HFF-Myc (cell line): Measurements from ENCODE around the gene CHCHD6.

Experiments used
- DNase-seq: peaks from one replicate; pipeline ENCODE4 v3.0.0-alpha.2; 2011; ENCODE audit warnings: low read depth; ENCODE audit errors: extremely low read depth
- H3K4me3 ChIP-seq: replicated peaks from 2 replicates; pipeline ENCODE4 v1.5.1; 2011; ENCODE audit warnings: low read depth, mild to moderate bottlenecking, control low read depth, low read length
- TF ChIP-seq, protein P1 (sequence below): IDR thresholded peaks from 2 replicates; pipeline ENCODE4 v1.5.1; 2012; ENCODE audit warnings: mild to moderate bottlenecking, low read depth, low read length, control low read depth; ENCODE audit errors: missing control alignments

Gene CHCHD6

DNA sequence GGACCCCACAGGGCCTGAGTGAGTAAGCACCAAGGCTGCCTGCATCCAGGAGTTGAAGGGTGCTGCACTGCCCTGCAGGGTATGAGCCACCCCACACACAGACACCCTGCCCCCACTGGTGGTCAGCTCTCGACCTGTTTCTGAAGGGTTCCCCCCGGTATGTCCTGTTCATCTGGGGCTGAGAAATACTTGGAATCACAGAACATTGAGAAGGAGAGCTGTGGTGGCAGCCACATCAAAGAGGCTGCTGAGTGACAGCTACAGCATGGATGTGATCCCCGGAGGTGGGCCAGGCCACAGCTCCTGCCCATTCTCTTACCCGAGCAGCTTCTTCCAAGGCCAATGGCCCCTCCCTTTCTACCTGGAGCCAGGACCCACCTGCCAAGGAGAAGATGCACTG is 212.5 kb downstream of the CHCHD6 start:
- TF ChIP-seq, protein P1, sequence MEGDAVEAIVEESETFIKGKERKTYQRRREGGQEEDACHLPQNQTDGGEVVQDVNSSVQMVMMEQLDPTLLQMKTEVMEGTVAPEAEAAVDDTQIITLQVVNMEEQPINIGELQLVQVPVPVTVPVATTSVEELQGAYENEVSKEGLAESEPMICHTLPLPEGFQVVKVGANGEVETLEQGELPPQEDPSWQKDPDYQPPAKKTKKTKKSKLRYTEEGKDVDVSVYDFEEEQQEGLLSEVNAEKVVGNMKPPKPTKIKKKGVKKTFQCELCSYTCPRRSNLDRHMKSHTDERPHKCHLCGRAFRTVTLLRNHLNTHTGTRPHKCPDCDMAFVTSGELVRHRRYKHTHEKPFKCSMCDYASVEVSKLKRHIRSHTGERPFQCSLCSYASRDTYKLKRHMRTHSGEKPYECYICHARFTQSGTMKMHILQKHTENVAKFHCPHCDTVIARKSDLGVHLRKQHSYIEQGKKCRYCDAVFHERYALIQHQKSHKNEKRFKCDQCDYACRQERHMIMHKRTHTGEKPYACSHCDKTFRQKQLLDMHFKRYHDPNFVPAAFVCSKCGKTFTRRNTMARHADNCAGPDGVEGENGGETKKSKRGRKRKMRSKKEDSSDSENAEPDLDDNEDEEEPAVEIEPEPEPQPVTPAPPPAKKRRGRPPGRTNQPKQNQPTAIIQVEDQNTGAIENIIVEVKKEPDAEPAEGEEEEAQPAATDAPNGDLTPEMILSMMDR: no peak
- no peak overlapping the region for H3K4me3 ChIP-seq
- no peak for DNase-seq

GRCh38 chr3:126917232-126917804 is 213.3 kb downstream of the CHCHD6 start:
- H3K4me3 ChIP-seq: no peak overlapping the region
- TF ChIP-seq, protein P1: no peak

DNA sequence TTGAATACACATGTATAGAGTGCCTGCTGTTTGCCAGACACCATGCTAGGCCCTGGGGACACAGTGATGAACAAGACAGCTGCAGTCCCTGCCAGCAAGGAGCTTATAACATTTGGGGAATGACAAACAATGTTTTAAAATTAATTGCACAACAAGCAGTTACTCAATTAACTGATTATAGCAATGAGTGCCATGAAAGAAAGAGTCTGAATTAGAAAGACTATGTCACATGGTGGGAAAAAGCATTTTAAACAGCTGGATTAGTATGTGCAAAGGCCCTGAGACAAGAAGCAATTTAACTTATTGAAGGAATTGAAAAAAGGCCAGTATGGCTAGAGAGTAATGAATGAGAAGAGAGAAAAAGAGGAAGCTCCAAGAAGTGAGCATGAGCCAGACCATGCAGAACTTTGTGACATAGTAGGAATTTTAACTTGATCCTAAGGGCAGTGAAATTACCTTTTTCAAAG is 214.3 kb downstream of the CHCHD6 start:
- H3K4me3 ChIP-seq: no peak overlapping the region
- DNase-seq: no peak
- TF ChIP-seq, protein P1: no peak

More at GRCh38 chr3:126917232-126917804, 213.3 kb downstream of the CHCHD6 start:
- no peak for DNase-seq

DNA sequence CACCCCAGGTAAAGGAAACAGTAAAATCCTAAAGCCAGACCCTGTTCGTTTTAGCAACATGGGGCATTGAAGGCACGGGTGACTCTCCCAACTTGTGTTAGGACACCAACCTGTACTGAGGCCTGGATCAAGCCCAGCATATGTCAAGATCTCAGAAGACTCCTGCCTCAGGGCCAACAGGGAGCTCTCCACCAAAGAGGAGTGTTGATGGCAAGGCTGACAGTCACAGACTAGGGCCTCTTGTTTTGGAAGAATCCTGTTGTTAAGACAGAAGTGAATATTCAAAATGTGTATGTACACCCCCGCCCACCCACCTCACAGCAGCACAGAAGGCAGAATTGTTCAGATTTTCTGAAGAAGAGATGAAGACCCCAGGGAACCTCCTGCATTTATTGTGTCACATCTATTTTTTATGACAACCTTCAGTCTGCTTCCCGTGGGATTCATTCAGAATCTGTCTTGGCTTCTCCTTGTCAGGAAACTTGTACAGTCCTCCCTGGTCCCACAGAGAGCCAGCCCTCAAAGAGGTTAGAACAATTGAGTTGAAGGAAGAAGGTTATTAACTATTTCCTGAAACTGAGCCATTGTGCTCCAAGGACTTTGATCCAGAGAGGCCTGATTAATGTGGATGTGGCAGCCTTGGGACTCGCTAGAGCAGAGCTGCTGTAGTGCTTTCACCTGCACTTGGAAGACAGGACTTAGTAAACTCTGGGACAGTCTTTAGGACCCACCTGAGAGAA is 217.2 kb downstream of the CHCHD6 start:
- DNase-seq: no peak
- H3K4me3 ChIP-seq: no peak overlapping the region
- TF ChIP-seq, protein P1: no peak

DNA sequence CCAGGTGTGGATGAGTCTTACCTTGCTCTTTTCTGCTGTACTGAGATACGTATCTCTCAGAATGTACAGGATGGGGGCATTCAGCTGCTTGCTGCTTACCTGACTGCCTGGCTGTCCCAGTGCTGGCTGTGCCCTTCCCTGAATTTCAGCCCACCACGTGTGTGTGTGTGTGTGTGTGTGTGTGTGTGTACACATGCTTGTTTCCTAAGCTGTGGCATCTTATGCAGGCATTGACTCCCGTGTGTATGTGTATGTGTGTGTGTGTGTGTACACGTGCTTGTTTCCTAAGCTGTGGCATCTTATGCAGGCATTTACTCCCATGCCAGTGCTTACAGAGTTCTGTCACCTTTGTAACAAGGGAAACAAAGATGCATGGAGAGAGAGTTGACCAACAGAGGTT is 218.4 kb downstream of the CHCHD6 start:
- DNase-seq: no peak
- no peak overlapping the region for H3K4me3 ChIP-seq
- TF ChIP-seq, protein P1: no peak

DNA sequence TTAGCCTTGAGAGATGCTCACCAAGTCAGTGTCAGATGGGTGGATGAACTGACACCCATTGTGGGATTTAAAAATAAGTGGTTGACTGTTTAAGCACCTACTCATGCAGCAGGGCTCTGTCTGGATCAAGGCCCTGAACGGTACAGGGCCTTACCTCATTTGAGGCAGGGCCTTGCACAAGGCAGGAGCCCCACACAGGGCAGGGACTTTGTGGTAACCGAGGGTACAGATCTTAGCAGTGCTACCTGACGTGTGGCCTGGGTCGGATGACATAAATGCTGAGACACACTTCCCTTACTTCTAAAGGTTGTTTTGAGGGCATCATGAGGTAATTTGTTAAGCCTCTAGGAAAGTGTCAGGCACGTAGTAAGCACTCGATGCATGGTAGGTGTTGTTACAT is 219.4 kb downstream of the CHCHD6 start:
- DNase-seq: no peak
- TF ChIP-seq, protein P1: no peak
- no peak overlapping the region for H3K4me3 ChIP-seq

DNA sequence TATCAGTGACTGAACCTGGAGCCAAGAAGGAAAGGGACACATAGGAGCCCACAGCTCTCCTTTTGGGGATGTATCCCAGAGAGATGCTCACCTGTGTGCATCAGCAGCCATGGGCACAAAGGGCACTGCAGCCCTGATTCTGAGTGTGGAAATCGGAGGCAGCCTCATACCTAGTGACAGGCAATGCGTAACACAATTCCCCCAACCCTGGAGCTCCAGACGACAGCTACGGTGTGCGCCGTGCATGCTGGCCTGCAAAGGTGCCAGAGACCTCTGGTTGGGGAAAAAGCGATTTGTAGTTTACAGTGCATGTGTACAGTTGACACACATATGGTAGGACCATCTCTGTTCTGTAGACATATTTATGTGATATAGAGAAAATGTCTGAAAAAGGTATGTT is 219.9 kb downstream of the CHCHD6 start:
- TF ChIP-seq, protein P1: no peak
- H3K4me3 ChIP-seq: no peak overlapping the region

More for the DNA sequence above, 219.9 kb downstream of the CHCHD6 start:
- DNase-seq: no peak
